ENCODE data around the gene SLC39A1.
"Not testable (repeated sequence)": the region's sequence is repeated elsewhere in the genome, so short reads cannot be mapped to it uniquely, and the experiment has no call there.

SLC39A1 gene

GRCh38 chr1:153990468-153991150, 27.3 kb upstream of the SLC39A1 start, which contains the start of gene RPS27:
Gene RPS27, plus strand, starts transcription at chr1:153990762. Its CDS starts 35 bp downstream, at chr1:153990797.
- 0% methylated on average over 36 of the region's 36 CpGs for WGBS, 2 experiments
- peak within 1 kb of the TSS; percentile 90 for H3K4me3 ChIP-seq (ENCODE audit: insufficient read depth, low read depth, low read length)
- H3K27me3 ChIP-seq (ENCODE audit: control insufficient read depth, insufficient read depth, low read length, poor library complexity, severe bottlenecking) = no peaks in the 10 kb centered on the region
- peak within 1 kb of the TSS; percentile 83 for H3K27ac ChIP-seq (ENCODE audit: insufficient read depth, low read depth, low read length, poor library complexity, severe bottlenecking)
- no peaks in the 10 kb centered on the region for H3K9me3 ChIP-seq (ENCODE audit: control insufficient read depth, low read length)
- H3K36me3 ChIP-seq (ENCODE audit: control insufficient read depth, insufficient read depth, low read length) = peaks cover 26% of the 10 kb centered on the region
- peaks cover 5% of the 10 kb centered on the region for H3K4me1 ChIP-seq (ENCODE audit: control insufficient read depth, insufficient read depth, low read length)

GRCh38 chr1:153987621-153988020, 24.3 kb upstream of the SLC39A1 start:
- Histone ChIP-seq H3K9me3 (ENCODE audit: control insufficient read depth, low read length) (no peaks in the 10 kb centered on the region), H3K4me1 (ENCODE audit: control insufficient read depth, insufficient read depth, low read length) (peaks cover 14% of the 10 kb centered on the region), H3K27ac (ENCODE audit: insufficient read depth, low read depth, low read length, poor library complexity, severe bottlenecking) (no peak overlapping the region), H3K4me3 (ENCODE audit: insufficient read depth, low read depth, low read length) (no peak overlapping the region), H3K36me3 (ENCODE audit: control insufficient read depth, insufficient read depth, low read length) (peaks cover 11% of the 10 kb centered on the region), H3K27me3 (ENCODE audit: control insufficient read depth, insufficient read depth, low read length, poor library complexity, severe bottlenecking) (no peaks in the 10 kb centered on the region)
- WGBS, 2 experiments = 93 to 94% methylated on average over 7 of the region's 8 CpGs

- peak within 1 kb of the TSS; percentile 54 for H3K4me3 ChIP-seq (ENCODE audit: insufficient read depth, low read depth, low read length)
- peak within 1 kb of the TSS; percentile 67 for H3K27ac ChIP-seq (ENCODE audit: insufficient read depth, low read depth, low read length, poor library complexity, severe bottlenecking)
- H3K27me3 ChIP-seq (ENCODE audit: control insufficient read depth, insufficient read depth, low read length, poor library complexity, severe bottlenecking) = no peaks in the 10 kb centered on the region
- no peaks in the 10 kb centered on the region for H3K36me3 ChIP-seq (ENCODE audit: control insufficient read depth, insufficient read depth, low read length)
- no peaks in the 10 kb centered on the region for H3K9me3 ChIP-seq (ENCODE audit: control insufficient read depth, low read length)
- H3K4me1 ChIP-seq (ENCODE audit: control insufficient read depth, insufficient read depth, low read length) = peaks cover 9% of the 10 kb centered on the region
- WGBS, 2 experiments = 0% methylated on average over 32 of the region's 32 CpGs
These were observed 22.8 kb upstream of the SLC39A1 start, which contains the start of gene RAB13 for GRCh38 chr1:153985941-153986761. Gene RAB13, minus strand, starts transcription at chr1:153986339. Its CDS starts 103 bp downstream, at chr1:153986236.

- no peaks in the 10 kb centered on the region for H3K27me3 ChIP-seq (ENCODE audit: control insufficient read depth, insufficient read depth, low read length, poor library complexity, severe bottlenecking)
- no peaks in the 10 kb centered on the region for H3K9me3 ChIP-seq (ENCODE audit: control insufficient read depth, low read length)
- H3K36me3 ChIP-seq (ENCODE audit: control insufficient read depth, insufficient read depth, low read length) = no peaks in the 10 kb centered on the region
- H3K4me3 ChIP-seq (ENCODE audit: insufficient read depth, low read depth, low read length) = peak overlapping the region; percentile 54
- H3K4me1 ChIP-seq (ENCODE audit: control insufficient read depth, insufficient read depth, low read length) = peaks cover 9% of the 10 kb centered on the region
- 3 to 6% methylated on average over 7 of the region's 7 CpGs for WGBS, 2 experiments
- no peak overlapping the region for H3K27ac ChIP-seq (ENCODE audit: insufficient read depth, low read depth, low read length, poor library complexity, severe bottlenecking)
These were observed 22.1 kb upstream of the SLC39A1 start for GRCh38 chr1:153985341-153985912.

GRCh38 chr1:153984123-153984894, 21.0 kb upstream of the SLC39A1 start:
- H3K36me3 ChIP-seq (ENCODE audit: control insufficient read depth, insufficient read depth, low read length) = no peaks in the 10 kb centered on the region
- 84 to 85% methylated on average over 6 of the region's 6 CpGs for WGBS, 2 experiments
- H3K9me3 ChIP-seq (ENCODE audit: control insufficient read depth, low read length) = no peaks in the 10 kb centered on the region
- H3K27me3 ChIP-seq (ENCODE audit: control insufficient read depth, insufficient read depth, low read length, poor library complexity, severe bottlenecking) = no peaks in the 10 kb centered on the region
- no peak overlapping the region for H3K27ac ChIP-seq (ENCODE audit: insufficient read depth, low read depth, low read length, poor library complexity, severe bottlenecking)
- H3K4me1 ChIP-seq (ENCODE audit: control insufficient read depth, insufficient read depth, low read length) = peaks cover 9% of the 10 kb centered on the region
- H3K4me3 ChIP-seq (ENCODE audit: insufficient read depth, low read depth, low read length) = no peak overlapping the region

- not testable (repeated sequence) for H3K9me3 ChIP-seq (ENCODE audit: control insufficient read depth, low read length); H3K36me3 ChIP-seq (ENCODE audit: control insufficient read depth, insufficient read depth, low read length); H3K27me3 ChIP-seq (ENCODE audit: control insufficient read depth, insufficient read depth, low read length, poor library complexity, severe bottlenecking); H3K4me1 ChIP-seq (ENCODE audit: control insufficient read depth, insufficient read depth, low read length); H3K27ac ChIP-seq (ENCODE audit: insufficient read depth, low read depth, low read length, poor library complexity, severe bottlenecking); H3K4me3 ChIP-seq (ENCODE audit: insufficient read depth, low read depth, low read length)
- WGBS, 2 experiments = 92 to 95% methylated on average over 2 of the region's 2 CpGs
These were observed 18.4 kb upstream of the SLC39A1 start for GRCh38 chr1:153981735-153982134.

- not testable (repeated sequence) for H3K4me3 ChIP-seq (ENCODE audit: insufficient read depth, low read depth, low read length); H3K4me1 ChIP-seq (ENCODE audit: control insufficient read depth, insufficient read depth, low read length); H3K36me3 ChIP-seq (ENCODE audit: control insufficient read depth, insufficient read depth, low read length); H3K27me3 ChIP-seq (ENCODE audit: control insufficient read depth, insufficient read depth, low read length, poor library complexity, severe bottlenecking); H3K9me3 ChIP-seq (ENCODE audit: control insufficient read depth, low read length); H3K27ac ChIP-seq (ENCODE audit: insufficient read depth, low read depth, low read length, poor library complexity, severe bottlenecking)
- WGBS, 2 experiments = 93 to 95% methylated on average over 12 of the region's 12 CpGs
These were observed 15.8 kb upstream of the SLC39A1 start for GRCh38 chr1:153979091-153979490.

GRCh38 chr1:153978274-153978909, 15.1 kb upstream of the SLC39A1 start:
- H3K27ac ChIP-seq (ENCODE audit: insufficient read depth, low read depth, low read length, poor library complexity, severe bottlenecking) = no peak overlapping the region
- H3K36me3 ChIP-seq (ENCODE audit: control insufficient read depth, insufficient read depth, low read length) = peaks cover 9% of the 10 kb centered on the region

GRCh38 chr1:153977250-153978240, 14.2 kb upstream of the SLC39A1 start, which contains the start of gene JTB:
Gene JTB, minus strand, starts transcription at chr1:153977674. Its CDS starts 422 bp downstream, at chr1:153977252.
- H3K9me3 ChIP-seq (ENCODE audit: control insufficient read depth, low read length) = no peaks in the 10 kb centered on the region

More at GRCh38 chr1:153978274-153978909, 15.1 kb upstream of the SLC39A1 start:
- no peaks in the 10 kb centered on the region for H3K4me1 ChIP-seq (ENCODE audit: control insufficient read depth, insufficient read depth, low read length)
- WGBS, 2 experiments = 88 to 90% methylated on average over 9 of the region's 9 CpGs
- H3K4me3 ChIP-seq (ENCODE audit: insufficient read depth, low read depth, low read length) = peak overlapping the region; percentile 95
- H3K27me3 ChIP-seq (ENCODE audit: control insufficient read depth, insufficient read depth, low read length, poor library complexity, severe bottlenecking) = no peaks in the 10 kb centered on the region
- no peaks in the 10 kb centered on the region for H3K9me3 ChIP-seq (ENCODE audit: control insufficient read depth, low read length)

More at GRCh38 chr1:153977250-153978240, 14.2 kb upstream of the SLC39A1 start, which contains the start of gene JTB:
- peaks cover 9% of the 10 kb centered on the region for H3K36me3 ChIP-seq (ENCODE audit: control insufficient read depth, insufficient read depth, low read length)
- 0% methylated on average over 75 of the region's 75 CpGs for WGBS, 2 experiments
- peak within 1 kb of the TSS; percentile 95 for H3K4me3 ChIP-seq (ENCODE audit: insufficient read depth, low read depth, low read length)
- H3K27me3 ChIP-seq (ENCODE audit: control insufficient read depth, insufficient read depth, low read length, poor library complexity, severe bottlenecking) = no peaks in the 10 kb centered on the region
- H3K27ac ChIP-seq (ENCODE audit: insufficient read depth, low read depth, low read length, poor library complexity, severe bottlenecking) = peak within 1 kb of the TSS; percentile 72
- no peaks in the 10 kb centered on the region for H3K4me1 ChIP-seq (ENCODE audit: control insufficient read depth, insufficient read depth, low read length)

Measured in ectodermal cell (in vitro differentiated cells).